ENCODE results near the gene PCDHA5.
"Not testable (repeated sequence)": the region's sequence is repeated elsewhere in the genome, so short reads cannot be mapped to it uniquely, and the experiment has no call there.

Gene PCDHA5

DNA sequence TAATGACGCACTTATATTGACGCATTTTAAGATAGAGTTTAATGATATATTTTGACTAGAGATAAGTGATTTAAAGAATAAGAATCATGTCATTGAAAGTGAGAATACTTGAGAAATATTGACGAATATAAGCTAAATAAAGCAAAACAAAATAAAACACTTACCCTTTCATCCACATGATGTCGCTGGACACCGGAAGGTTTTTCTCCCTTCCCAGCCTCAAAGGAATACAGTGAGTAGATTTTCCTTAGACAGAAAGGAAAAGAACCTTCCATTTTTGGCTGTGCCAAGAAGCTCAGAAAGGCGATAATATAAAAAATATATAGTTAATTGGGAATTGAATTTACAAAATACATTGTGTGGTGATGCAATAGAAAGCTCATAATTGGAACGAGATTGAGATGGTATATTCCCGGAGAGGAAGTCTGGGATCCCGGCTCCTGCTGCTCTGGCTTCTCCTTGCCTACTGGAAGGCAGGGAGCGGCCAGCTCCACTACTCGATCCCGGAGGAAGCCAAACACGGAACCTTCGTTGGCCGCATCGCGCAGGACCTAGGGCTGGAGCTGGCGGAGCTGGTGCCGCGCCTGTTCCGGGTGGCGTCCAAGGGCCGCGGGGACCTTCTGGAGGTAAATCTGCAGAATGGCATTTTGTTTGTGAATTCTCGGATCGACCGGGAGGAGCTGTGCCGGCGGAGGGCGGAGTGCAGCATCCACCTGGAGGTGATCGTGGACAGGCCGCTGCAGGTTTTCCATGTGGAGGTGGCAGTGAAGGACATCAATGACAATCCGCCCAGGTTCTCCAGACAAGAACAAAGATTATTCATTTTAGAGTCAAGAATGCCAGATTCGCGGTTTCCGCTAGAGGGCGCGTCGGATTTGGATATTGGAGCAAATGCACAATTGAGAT lies at the start of gene PCDHA5:
Gene PCDHA5, plus strand, starts transcription at position 239 of the 906 bp plus-strand sequence.
- H3K27ac ChIP-seq, result no peak within 1 kb of the TSS
- H3K36me3 ChIP-seq, result peaks cover 4% of the 10 kb centered on the region; the same call in 1 of the 2 replicates
- DNase-seq, result no peak
- no peaks in the 10 kb centered on the region for H3K9me3 ChIP-seq (ENCODE audit: severe bottlenecking)
- H3K4me3 ChIP-seq (ENCODE audit: low read depth, low read length), result no peak within 1 kb of the TSS
- no peaks in the 10 kb centered on the region for H3K27me3 ChIP-seq (ENCODE audit: insufficient read depth, low read depth, severe bottlenecking)
- TF ChIP-seq, protein P1, sequence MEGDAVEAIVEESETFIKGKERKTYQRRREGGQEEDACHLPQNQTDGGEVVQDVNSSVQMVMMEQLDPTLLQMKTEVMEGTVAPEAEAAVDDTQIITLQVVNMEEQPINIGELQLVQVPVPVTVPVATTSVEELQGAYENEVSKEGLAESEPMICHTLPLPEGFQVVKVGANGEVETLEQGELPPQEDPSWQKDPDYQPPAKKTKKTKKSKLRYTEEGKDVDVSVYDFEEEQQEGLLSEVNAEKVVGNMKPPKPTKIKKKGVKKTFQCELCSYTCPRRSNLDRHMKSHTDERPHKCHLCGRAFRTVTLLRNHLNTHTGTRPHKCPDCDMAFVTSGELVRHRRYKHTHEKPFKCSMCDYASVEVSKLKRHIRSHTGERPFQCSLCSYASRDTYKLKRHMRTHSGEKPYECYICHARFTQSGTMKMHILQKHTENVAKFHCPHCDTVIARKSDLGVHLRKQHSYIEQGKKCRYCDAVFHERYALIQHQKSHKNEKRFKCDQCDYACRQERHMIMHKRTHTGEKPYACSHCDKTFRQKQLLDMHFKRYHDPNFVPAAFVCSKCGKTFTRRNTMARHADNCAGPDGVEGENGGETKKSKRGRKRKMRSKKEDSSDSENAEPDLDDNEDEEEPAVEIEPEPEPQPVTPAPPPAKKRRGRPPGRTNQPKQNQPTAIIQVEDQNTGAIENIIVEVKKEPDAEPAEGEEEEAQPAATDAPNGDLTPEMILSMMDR (IDR thresholded peaks at IDR 0.05; ENCODE audit: low read depth, low read length), result no peak

DNA sequence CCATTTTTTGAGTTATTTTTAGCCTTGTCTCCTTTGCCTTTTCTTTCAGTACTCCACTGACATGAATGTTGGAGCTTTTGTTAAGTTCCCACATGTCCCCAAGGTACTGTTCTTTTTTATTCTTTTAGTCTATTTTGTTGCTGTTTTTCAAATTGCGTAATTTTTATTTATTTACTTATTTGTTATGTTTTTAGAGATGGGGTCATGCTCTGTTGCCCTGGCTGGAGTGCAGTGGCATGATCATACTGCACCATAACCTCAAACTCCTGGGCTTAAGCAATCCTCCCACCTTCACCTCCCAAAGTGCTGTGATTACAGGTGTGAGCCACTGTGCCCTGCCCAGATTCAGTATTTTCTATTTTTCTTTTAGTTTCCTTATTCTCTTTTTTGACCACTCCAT lies 40.9 kb upstream of the PCDHA5 start:
- H3K4me3 ChIP-seq (ENCODE audit: low read depth, low read length), result no peak overlapping the region
- H3K27ac ChIP-seq, result no peak overlapping the region
- TF ChIP-seq, protein P1 (IDR thresholded peaks at IDR 0.05; ENCODE audit: low read depth, low read length), result no peak
- DNase-seq, result no peak
- H3K27me3 ChIP-seq (ENCODE audit: insufficient read depth, low read depth, severe bottlenecking), result no peaks in the 10 kb centered on the region
- no peaks in the 10 kb centered on the region for H3K36me3 ChIP-seq
- H3K9me3 ChIP-seq (ENCODE audit: severe bottlenecking), result peaks cover 34% of the 10 kb centered on the region

DNA sequence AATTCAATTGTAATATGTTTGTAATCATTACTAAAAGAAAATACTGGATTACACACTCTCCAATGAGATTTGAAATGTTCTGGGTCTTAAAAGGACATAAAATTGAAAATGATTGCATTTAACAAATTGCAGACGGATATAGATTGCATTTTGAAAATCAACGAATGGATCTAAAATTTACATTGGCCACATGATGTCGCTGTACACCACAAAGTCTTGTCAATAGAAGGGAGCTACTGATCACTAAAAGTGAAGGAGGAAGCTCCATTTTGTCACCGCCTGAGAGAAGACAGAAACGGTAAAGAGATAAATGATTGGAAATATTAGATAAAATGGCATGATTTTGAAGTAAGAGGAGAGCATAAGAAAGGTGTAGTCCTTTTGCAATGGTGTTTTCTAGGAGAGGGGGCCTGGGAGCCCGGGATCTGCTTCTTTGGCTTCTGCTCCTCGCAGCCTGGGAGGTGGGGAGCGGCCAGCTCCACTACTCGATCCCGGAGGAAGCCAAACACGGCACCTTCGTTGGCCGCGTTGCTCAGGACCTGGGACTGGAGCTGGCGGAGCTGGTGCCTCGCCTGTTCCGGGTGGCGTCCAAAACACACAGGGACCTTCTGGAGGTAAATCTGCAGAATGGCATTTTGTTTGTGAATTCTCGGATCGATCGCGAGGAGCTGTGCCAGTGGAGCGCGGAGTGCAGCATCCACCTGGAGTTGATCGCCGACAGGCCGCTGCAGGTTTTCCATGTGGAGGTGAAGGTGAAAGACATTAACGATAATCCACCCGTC lies 35.3 kb upstream of the PCDHA5 start, which contains the start of gene PCDHA1:
Gene PCDHA1, plus strand, starts transcription at position 236 of the 782 bp plus-strand sequence.
- Histone ChIP-seq H3K4me3 (ENCODE audit: low read depth, low read length) (no peak within 1 kb of the TSS), H3K36me3 (no peaks in the 10 kb centered on the region), H3K27ac (no peak within 1 kb of the TSS), H3K9me3 (ENCODE audit: severe bottlenecking) (peaks cover 12% of the 10 kb centered on the region), H3K27me3 (ENCODE audit: insufficient read depth, low read depth, severe bottlenecking) (no peaks in the 10 kb centered on the region)
- TF ChIP-seq, protein P1 (IDR thresholded peaks at IDR 0.05; ENCODE audit: low read depth, low read length), result peak; percentile 35
- DNase-seq, result no peak

DNA sequence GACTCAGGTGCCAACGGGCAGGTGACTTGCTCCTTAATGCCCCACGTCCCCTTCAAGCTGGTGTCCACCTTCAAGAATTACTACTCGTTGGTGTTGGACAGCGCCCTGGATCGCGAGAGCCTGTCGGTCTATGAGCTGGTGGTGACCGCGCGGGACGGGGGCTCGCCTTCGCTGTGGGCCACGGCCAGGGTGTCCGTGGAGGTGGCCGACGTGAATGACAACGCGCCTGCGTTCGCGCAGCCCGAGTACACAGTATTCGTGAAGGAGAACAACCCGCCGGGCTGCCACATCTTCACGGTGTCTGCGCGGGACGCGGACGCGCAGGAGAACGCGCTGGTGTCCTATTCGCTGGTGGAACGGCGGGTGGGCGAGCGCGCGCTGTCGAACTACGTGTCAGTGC lies 34.0 kb upstream of the PCDHA5 start:
- not testable (repeated sequence) for H3K36me3 ChIP-seq; H3K4me3 ChIP-seq (ENCODE audit: low read depth, low read length); DNase-seq; H3K27ac ChIP-seq; H3K27me3 ChIP-seq (ENCODE audit: insufficient read depth, low read depth, severe bottlenecking)
- peaks cover 12% of the 10 kb centered on the region for H3K9me3 ChIP-seq (ENCODE audit: severe bottlenecking)

DNA sequence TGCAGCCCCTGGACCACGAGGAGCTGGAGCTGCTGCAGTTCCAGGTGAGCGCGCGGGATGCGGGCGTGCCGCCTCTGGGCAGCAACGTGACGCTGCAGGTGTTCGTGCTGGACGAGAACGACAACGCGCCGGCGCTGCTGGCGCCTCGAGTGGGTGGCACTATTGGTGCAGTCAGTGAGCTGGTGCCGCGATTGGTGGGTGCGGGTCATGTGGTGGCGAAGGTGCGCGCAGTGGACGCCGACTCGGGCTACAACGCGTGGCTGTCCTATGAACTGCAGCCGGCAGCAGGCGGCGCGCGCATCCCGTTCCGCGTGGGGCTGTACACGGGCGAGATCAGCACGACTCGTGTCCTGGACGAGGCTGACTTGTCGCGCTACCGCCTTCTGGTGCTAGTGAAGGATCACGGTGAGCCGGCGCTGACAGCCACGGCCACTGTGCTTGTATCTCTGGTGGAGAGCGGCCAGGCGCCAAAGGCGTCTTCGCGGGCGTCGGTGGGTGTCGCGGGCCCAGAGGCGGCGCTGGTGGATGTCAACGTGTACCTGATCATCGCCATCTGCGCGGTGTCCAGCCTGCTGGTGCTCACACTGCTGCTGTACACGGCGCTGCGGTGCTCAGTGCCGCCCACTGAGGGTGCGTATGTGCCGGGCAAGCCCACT lies 33.4 kb upstream of the PCDHA5 start:
- H3K36me3 ChIP-seq; H3K27me3 ChIP-seq (ENCODE audit: insufficient read depth, low read depth, severe bottlenecking); DNase-seq; H3K4me3 ChIP-seq (ENCODE audit: low read depth, low read length); H3K27ac ChIP-seq: not testable (repeated sequence)
- peaks cover 10% of the 10 kb centered on the region for H3K9me3 ChIP-seq (ENCODE audit: severe bottlenecking)

DNA sequence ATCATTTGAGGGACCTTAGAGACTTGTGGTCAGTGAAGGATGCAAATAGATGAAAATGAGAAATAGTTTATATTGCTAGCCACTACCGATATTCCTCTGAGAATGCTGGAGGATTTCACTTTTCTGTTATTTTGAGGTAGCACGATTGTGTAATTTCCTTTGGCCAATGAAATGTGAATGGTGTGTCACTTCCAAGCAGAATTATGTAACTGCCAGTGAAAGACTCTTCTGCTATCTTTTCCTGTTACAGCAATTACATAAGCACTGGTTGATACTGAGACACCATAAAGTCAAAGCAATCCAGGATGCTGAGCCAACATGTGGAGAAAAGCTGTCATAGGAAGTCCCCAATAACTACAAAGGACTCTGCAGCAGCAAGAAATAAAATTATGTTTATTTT lies 30.3 kb upstream of the PCDHA5 start:
- H3K27me3 ChIP-seq (ENCODE audit: insufficient read depth, low read depth, severe bottlenecking), result no peaks in the 10 kb centered on the region
- H3K27ac ChIP-seq, result no peak overlapping the region
- H3K4me3 ChIP-seq (ENCODE audit: low read depth, low read length), result no peak overlapping the region
- H3K36me3 ChIP-seq, result no peaks in the 10 kb centered on the region
- no peak for DNase-seq
- TF ChIP-seq, protein P1 (IDR thresholded peaks at IDR 0.05; ENCODE audit: low read depth, low read length), result no peak
- H3K9me3 ChIP-seq (ENCODE audit: severe bottlenecking), result peaks cover 6% of the 10 kb centered on the region
